IPS-18a (cell line): ENCODE data around the gene PF4V1.

Experiments
- H3K27ac ChIP-seq: one replicate; pipeline ENCODE4 v1.5.1; 2013; ENCODE audit warnings: low read length
- H3K27me3 ChIP-seq: one replicate; pipeline ENCODE4 v1.6.1; 2013; ENCODE audit warnings: mild to moderate bottlenecking, low read length; ENCODE audit not compliant: control insufficient read depth, insufficient read depth
- H3K36me3 ChIP-seq: one replicate; pipeline ENCODE4 v1.6.1; 2013; ENCODE audit warnings: low read depth, low read length; ENCODE audit not compliant: control insufficient read depth
- H3K4me1 ChIP-seq: one replicate; pipeline ENCODE4 v1.6.1; 2013; ENCODE audit warnings: low read depth, low read length; ENCODE audit not compliant: control insufficient read depth
- H3K4me3 ChIP-seq: one replicate; pipeline ENCODE4 v1.5.1; 2013; ENCODE audit warnings: low read length
- H3K9ac ChIP-seq: one replicate; pipeline ENCODE4 v1.6.1; 2013; ENCODE audit warnings: mild to moderate bottlenecking, low read length, moderate library complexity
- H3K9me3 ChIP-seq: one replicate; pipeline ENCODE4 v1.6.1; 2013; ENCODE audit warnings: low read depth, low read length; ENCODE audit not compliant: control insufficient read depth

Gene PF4V1

DNA sequence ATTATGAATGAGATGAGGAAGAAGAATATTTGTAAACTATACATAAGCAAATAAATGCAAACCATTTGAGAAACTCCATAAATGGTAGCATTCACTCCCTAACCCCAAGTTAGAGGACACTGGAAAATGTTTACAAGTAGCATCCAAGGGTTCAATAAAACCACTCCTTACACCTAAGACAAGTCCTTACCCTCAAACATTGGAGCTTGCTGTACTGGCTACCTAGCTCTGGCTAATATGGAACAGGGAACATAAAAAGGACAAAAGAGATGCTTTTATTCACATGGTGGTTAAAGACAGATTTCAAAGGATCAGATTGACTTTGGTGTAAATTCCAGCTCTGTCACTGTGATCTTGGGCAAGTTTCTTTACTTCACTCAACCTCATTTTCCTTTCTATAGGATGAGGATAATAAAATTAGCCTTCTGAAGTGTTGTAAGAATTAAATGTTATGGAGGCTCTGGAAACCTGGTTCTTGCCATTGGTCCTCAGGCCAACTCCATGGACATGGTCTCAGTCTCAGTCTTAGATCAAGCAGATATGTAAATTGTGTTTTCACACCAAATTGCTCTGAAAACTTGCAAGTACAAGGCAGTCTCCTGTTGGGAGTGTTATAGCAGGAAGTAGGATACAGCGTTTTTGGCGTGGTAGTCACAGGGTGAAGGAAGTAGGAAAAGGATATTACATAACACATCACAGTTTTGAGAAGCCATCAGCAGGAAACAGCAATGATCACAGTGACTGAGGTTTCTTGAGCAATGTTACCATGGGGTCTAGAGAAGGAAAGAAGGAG is 19.4 kb downstream of the PF4V1 start:
- Histone ChIP-seq H3K9me3 (no peaks in the 10 kb centered on the region), H3K9ac (no peak overlapping the region), H3K4me1 (peaks cover 9% of the 10 kb centered on the region), H3K27ac (no peak overlapping the region), H3K27me3 (peaks cover 25% of the 10 kb centered on the region), H3K36me3 (no peaks in the 10 kb centered on the region), H3K4me3 (no peak overlapping the region)

DNA sequence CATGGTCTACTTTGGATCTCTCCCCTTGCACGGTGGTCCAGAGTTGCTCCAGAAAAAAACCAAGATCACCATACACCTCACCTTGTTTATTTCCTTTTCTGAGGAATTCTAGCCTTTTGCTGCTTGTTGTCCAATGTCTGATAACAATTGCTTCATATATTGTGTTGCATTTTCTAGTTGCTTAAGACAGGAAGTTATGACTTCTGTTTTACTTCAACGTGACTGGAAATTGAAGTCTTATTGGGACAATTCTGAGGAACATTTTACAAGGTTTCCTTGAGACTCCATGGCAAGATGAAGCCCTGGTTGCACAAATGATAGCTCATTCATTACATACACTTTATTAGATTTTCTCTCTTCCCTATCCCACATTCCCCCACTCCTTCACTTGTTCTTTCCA is 21.3 kb downstream of the PF4V1 start:
- H3K9me3 ChIP-seq: no peaks in the 10 kb centered on the region
- no peak overlapping the region for H3K4me3 ChIP-seq
- no peak overlapping the region for H3K9ac ChIP-seq
- no peak overlapping the region for H3K27ac ChIP-seq
- H3K36me3 ChIP-seq: no peaks in the 10 kb centered on the region
- no peaks in the 10 kb centered on the region for H3K4me1 ChIP-seq
- H3K27me3 ChIP-seq: peaks cover 10% of the 10 kb centered on the region

DNA sequence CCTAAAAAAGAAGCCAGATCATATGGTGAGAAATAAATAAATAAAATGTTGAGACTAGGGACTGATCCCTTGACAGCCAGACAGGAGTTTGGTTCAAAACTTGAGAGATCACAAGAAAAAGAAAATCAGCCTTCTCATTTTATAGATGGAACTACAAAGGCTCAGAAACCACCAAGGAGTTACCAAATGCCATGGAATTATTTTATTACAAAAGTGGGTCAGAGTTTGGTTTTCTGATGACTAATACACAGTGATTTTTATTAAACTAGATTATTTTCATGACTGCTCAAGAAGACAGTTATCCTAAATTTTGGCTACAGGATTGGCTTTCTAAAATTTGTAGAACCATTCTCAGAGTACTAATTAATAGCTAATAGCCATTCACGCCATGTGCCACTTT is 22.3 kb downstream of the PF4V1 start:
- Histone ChIP-seq H3K27me3 (no peaks in the 10 kb centered on the region), H3K9ac (no peak overlapping the region), H3K4me1 (no peaks in the 10 kb centered on the region), H3K9me3 (no peaks in the 10 kb centered on the region), H3K4me3 (no peak overlapping the region), H3K36me3 (no peaks in the 10 kb centered on the region), H3K27ac (no peak overlapping the region)

DNA sequence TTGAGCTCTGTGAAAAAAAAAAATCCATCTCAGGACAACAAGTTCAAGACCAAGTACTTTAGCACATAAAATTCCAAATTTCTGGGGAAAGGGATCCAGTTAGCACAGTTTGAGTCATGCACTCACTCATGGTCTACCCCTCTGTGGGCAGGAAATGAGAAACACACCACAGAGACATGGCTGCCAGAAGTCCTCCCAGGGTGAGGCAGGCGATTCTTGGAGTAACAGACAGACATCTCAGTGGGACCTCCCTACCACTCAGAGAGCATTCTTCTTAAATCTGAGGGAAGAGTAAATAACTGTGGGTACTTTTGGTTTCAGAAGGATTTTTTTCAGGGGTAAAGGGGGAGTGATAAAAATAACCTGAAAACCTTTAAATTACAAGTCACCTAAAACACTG is 30.2 kb downstream of the PF4V1 start:
- Histone ChIP-seq H3K36me3 (no peaks in the 10 kb centered on the region), H3K27ac (no peak overlapping the region), H3K9me3 (no peaks in the 10 kb centered on the region)

DNA sequence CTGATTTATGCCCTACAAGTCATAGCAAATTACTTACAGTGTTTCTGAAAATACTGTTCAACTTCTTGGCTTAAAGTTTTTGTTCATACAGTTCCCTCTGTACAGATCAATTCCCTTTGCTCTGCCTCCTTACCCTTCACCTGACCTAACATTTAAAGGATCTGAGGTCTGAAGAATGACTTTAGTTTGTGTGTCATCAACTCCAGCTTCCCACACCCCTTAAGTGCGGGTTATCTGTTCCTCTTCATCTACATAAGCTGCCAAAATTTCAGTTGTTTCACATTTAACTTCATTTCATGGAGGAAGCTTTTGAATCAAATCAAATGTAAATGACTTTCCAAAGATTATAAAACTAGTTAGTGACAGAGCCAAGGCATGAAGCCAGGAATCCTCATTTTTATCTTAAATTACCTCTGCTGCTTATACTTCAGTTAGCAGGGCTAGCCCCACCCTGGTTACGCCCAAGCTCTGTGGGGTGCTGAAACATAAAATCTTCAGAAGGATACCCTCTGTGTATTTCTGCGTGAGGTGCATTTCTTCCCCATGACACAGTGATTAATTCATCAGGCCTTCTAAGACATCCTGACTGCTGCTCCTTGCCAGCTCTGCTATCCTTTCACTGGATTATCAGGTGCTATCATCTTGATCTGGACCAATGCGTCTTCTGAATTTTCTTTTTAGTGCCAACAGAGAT is 32.6 kb downstream of the PF4V1 start:
- no peaks in the 10 kb centered on the region for H3K4me1 ChIP-seq
- no peaks in the 10 kb centered on the region for H3K27me3 ChIP-seq
- no peak overlapping the region for H3K27ac ChIP-seq
- no peak overlapping the region for H3K4me3 ChIP-seq
- H3K9ac ChIP-seq: no peak overlapping the region
- H3K36me3 ChIP-seq: no peaks in the 10 kb centered on the region
- no peaks in the 10 kb centered on the region for H3K9me3 ChIP-seq

More for the DNA sequence above, 30.2 kb downstream of the PF4V1 start:
- H3K4me1 ChIP-seq: no peaks in the 10 kb centered on the region
- no peaks in the 10 kb centered on the region for H3K27me3 ChIP-seq
- H3K9ac ChIP-seq: no peak overlapping the region
- no peak overlapping the region for H3K4me3 ChIP-seq

DNA sequence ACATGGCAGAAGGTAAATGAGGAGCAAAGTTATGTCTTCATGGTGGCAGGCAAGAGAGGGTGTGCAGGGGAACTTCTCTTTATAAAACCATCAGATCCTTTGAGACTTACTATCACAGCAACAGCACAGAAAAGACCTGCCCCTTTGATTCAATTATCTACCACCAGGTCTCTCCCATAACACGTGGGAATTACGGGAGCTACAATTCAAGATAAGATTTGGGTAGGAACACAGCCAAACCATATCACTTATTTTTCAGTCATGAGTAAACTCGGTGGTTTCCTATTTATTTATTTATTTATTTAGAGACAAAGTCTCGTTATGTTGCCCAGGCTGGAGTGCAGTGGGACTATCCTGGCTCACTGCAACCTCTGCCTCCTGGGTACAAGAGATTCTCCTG is 38.2 kb downstream of the PF4V1 start:
- no peaks in the 10 kb centered on the region for H3K4me1 ChIP-seq
- no peak overlapping the region for H3K27ac ChIP-seq
- no peaks in the 10 kb centered on the region for H3K27me3 ChIP-seq
- H3K9ac ChIP-seq: no peak overlapping the region
- no peaks in the 10 kb centered on the region for H3K36me3 ChIP-seq
- H3K4me3 ChIP-seq: no peak overlapping the region
- no peaks in the 10 kb centered on the region for H3K9me3 ChIP-seq

DNA sequence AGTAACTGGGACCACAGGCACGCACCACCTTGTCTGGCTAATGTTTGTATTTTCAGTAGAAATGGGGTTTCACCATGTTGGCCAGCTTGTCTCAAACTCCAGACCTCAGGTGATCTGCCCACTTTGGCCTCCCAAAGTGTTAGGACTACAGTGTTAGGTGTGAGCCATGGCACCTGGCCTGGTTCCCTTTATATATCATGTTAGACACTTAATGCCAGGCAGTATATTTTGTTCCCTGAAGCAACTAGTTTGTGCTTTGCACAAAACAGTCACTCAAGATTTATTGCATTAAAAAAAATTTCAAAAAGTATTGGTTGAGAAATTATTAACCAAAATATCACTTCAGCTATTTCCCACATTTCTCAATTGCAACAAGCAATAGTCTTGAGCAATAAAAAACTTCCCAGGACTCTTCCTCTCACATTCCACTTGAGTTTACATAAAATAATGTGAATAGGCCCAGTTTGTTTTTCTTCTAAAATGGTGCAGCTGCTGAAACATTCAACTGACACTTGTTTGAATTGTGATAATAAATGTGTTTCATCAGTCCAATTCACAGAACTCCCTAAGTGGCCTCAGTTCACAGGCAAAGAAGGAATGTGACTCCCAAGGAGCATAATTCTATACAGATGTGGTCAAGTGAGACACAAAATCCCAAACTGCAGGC is 38.8 kb downstream of the PF4V1 start:
- Histone ChIP-seq H3K27ac (no peak overlapping the region), H3K27me3 (no peaks in the 10 kb centered on the region), H3K4me3 (no peak overlapping the region), H3K9ac (no peak overlapping the region), H3K4me1 (no peaks in the 10 kb centered on the region), H3K9me3 (no peaks in the 10 kb centered on the region), H3K36me3 (no peaks in the 10 kb centered on the region)

DNA sequence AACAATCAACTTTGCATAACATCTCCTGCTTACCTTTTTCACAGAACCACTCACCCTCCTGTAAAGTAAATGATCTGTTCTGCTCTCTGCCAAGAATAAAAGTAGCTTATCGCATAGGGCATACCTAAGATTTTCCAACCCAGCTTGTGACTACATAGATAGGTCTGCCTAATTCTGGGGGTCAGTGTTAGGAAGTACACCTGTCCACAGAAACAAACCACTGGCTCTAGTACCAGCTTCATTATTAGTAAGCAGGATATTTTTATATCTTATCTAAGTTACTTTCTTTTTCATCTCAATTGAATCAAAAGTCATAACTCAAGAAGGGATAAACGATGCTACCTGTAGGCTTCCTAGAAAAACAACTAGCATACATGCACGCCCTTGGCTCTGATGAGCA is 39.9 kb downstream of the PF4V1 start:
- H3K27me3 ChIP-seq: no peaks in the 10 kb centered on the region
- no peaks in the 10 kb centered on the region for H3K36me3 ChIP-seq
- H3K9ac ChIP-seq: no peak overlapping the region
- H3K27ac ChIP-seq: no peak overlapping the region
- H3K4me3 ChIP-seq: no peak overlapping the region
- no peaks in the 10 kb centered on the region for H3K4me1 ChIP-seq
- H3K9me3 ChIP-seq: no peaks in the 10 kb centered on the region

DNA sequence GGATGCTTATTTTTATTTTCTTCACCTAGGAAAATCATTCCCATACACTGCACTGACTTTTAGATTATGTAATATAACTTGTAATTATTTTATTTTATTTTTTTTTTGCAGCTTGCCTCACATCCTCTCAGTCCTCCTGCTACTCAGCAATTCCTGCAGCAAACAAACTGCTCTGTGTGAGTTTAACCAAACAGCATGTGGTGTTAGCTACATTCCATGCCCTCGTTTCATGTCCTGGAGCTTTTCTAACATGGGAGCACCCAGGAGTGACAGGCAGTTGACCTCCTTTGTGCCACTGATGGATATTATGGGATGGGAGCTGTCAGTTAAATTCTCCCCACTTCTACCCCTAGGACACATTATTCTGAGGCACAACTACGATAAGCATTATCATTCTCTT is 40.9 kb downstream of the PF4V1 start:
- H3K4me3 ChIP-seq: no peak overlapping the region

DNA sequence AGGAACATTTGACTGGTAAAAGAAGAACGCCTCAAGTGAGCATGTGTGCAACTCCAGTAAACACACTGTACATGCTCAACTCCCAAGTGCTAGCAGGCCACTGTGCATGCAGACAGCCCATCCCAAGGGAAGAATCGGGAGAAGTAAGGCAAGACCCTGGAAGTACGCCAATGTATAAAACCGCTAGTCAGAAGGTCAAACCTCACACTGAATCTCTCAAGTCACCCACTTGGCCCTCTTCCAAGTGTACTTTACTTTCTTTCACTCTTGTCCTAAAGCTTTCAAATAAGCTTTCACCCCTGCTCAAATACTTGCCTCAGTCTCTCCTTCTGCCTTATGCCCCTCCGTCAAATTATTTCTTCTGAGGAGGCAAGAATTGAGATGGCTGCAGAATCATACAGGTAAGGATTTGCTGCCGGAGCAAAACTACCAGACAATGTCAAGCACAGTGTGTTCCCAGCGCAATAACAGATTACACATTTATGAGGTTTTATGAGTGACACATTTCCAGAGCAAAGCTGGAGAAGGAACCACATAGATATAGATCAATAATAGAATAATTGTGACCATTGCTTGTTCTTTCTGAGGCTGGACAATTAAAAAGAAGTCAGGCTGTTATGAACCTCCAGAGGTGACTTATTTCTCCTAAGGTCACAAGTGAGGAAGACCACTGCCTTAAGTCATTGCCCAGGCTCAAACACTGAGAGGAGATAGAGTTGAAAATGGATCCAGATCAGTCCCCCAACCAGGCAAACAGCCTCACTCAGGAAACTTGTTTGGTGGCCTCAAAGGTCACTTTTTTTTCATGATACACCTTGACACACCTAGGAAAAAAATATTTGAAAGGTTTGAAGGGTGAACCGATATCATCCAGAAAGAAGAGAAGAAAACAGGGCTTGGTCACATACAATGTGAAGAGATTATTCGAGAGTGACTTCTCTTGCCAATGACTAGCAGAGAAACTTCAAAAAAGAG is 42.4 kb downstream of the PF4V1 start:
- Histone ChIP-seq H3K4me3 (no peak overlapping the region), H3K9ac (no peak overlapping the region), H3K27ac (no peak overlapping the region), H3K36me3 (no peaks in the 10 kb centered on the region), H3K4me1 (no peaks in the 10 kb centered on the region), H3K9me3 (no peaks in the 10 kb centered on the region), H3K27me3 (no peaks in the 10 kb centered on the region)

More for the DNA sequence above, 40.9 kb downstream of the PF4V1 start:
- Histone ChIP-seq H3K36me3 (no peaks in the 10 kb centered on the region), H3K9me3 (no peaks in the 10 kb centered on the region), H3K27ac (no peak overlapping the region), H3K9ac (no peak overlapping the region), H3K27me3 (no peaks in the 10 kb centered on the region), H3K4me1 (no peaks in the 10 kb centered on the region)

DNA sequence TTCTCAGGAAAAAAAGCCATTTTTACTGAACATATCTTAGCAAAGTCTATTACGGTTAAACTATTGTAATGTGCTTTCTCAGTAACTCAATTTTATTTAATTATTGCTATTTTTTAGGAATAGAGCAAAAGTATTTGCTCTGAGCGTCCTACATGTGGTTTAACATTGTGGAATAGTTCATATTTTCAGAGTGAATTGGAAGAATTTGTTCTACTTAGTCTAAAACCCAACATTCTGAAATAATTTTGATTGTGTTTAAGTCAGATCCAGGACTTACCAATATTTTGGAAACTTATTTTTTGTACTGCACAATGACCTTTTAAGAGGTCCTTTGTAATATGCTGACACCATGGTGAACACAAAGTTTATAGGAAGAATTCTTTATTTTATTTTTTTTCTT is 43.3 kb downstream of the PF4V1 start:
- Histone ChIP-seq H3K9me3 (no peaks in the 10 kb centered on the region), H3K9ac (no peak overlapping the region), H3K27ac (no peak overlapping the region), H3K27me3 (no peaks in the 10 kb centered on the region), H3K4me3 (no peak overlapping the region), H3K4me1 (no peaks in the 10 kb centered on the region), H3K36me3 (no peaks in the 10 kb centered on the region)
